ENCODE results near the gene SERPINI1. TPM values are rescaled to one million over a fixed set of nuclear protein-coding genes. Genes with fewer than 3 reads are reported as not detected.

SERPINI1 gene
- total and polyA plus RNA-seq, 9 of the 15 experiments (the other 6 are each of a cell fraction or from before 2014, with no cell fraction given): 1.6 to 9.9 (median 3.5) TPM

GRCh38 chr3:167844528-167844927, 109.0 kb downstream of the SERPINI1 start:
- Histone ChIP-seq H3K36me3 (ENCODE audit: control insufficient read depth, insufficient read depth, low read length) (no peaks in the 10 kb centered on the region), H3K4me2 (ENCODE audit: insufficient read depth, low read length) (no peak overlapping the region), H3K9me1 (ENCODE audit: control insufficient read depth, insufficient read depth, low read length) (no peaks in the 10 kb centered on the region), H3K4me1 (replicated peaks in 1 of 2; ENCODE audit: control insufficient read depth in 2 of 2, insufficient read depth in 2 of 2, low read length in 2 of 2) (no peaks in the 10 kb centered on the region), H3K9me3 (replicated peaks; ENCODE audit: control insufficient read depth, insufficient read depth, low read depth, low read length) (no peaks in the 10 kb centered on the region), H3K27me3 (ENCODE audit: control insufficient read depth in 2 of 2, insufficient read depth in 2 of 2, low read length in 2 of 2) (no peaks in the 10 kb centered on the region), H3K27ac (ENCODE audit: extremely low read depth, low read depth, low read length) (no peak overlapping the region), H3K79me2 (ENCODE audit: control insufficient read depth, insufficient read depth, low read length) (no peaks in the 10 kb centered on the region), H3K4me3 (no peak overlapping the region), H4K20me1 (replicated peaks; ENCODE audit: control insufficient read depth, insufficient read depth, low read length) (no peaks in the 10 kb centered on the region), H3K9ac (ENCODE audit: insufficient read depth in 1 of 2, low read depth in 2 of 2, low read length in 2 of 2) (no peak overlapping the region), H2AFZ (ENCODE audit: low read depth, low read length) (no peak overlapping the region)
- FAIRE-seq: no peak
- no peak for ATAC-seq
- DNase-seq (ENCODE audit: extremely low read depth in 1 of 4, low spot score in 3 of 4): no peak
- no TSS peak for BruUV-seq (replicated peaks)
- ChIA-PET CTCF (ENCODE audit: low intra/inter-chr PET ratio) (no interaction called here), POLR2A (no interaction called here)
- intact Hi-C loops (cut with micrococcal nuclease) (no loop called here), in situ Hi-C loops (cut with MboI) (no loop called here)
- TF ChIP-seq NFIX (CRISPR knock-in tag; IDR thresholded peaks at IDR 0.05; ENCODE audit: low read depth) (no peak), ZNF280B (CRISPR knock-in tag; IDR thresholded peaks at IDR 0.05) (no peak), SRSF3 (IDR thresholded peaks at IDR 0.05; ENCODE audit: insufficient read depth, low read length) (no peak), GATAD2B (IDR thresholded peaks at IDR 0.05; ENCODE audit: borderline replicate concordance) (no peak), TCF15 (CRISPR knock-in tag; IDR thresholded peaks at IDR 0.05) (no peak), TFAM (CRISPR knock-in tag; conservative IDR thresholded peaks at IDR 0.05) (no peak), NRF1 (conservative IDR thresholded peaks at IDR 0.05 in 1 of 2, IDR thresholded peaks at IDR 0.05 in 1 of 2) (no peak)

All from K562 (cell line).